ENCODE data around the gene SLC25A29.

SLC25A29 gene

GRCh38 chr14:100325231-100325632 lies 19.0 kb upstream of the SLC25A29 start:
- no peak for DNase-seq (ENCODE audit: low read depth)
- no peak overlapping the region for H3K4me3 ChIP-seq (ENCODE audit: low read depth, low read length)
- TF ChIP-seq CTCF (IDR thresholded peaks at IDR 0.05; ENCODE audit: low read depth, low read length, missing control alignments) = no peak

- no peak for DNase-seq (ENCODE audit: low read depth)
- H3K4me3 ChIP-seq (ENCODE audit: low read depth, low read length) = no peak overlapping the region
- no peak for TF ChIP-seq CTCF (IDR thresholded peaks at IDR 0.05; ENCODE audit: low read depth, low read length, missing control alignments)
Measured at GRCh38 chr14:100323942-100324307, 17.7 kb upstream of the SLC25A29 start.

- no peak for TF ChIP-seq CTCF (IDR thresholded peaks at IDR 0.05; ENCODE audit: low read depth, low read length, missing control alignments)
- DNase-seq (ENCODE audit: low read depth) = no peak
- no peak within 1 kb of the TSS for H3K4me3 ChIP-seq (ENCODE audit: low read depth, low read length)
Measured at GRCh38 chr14:100323121-100323941, 17.1 kb upstream of the SLC25A29 start, which contains the start of gene SLC25A47. TSS of gene SLC25A47 (plus strand) at chr14:100323339. CDS start at chr14:100323415, 76 bp downstream.

- no peak for DNase-seq (ENCODE audit: low read depth)
- TF ChIP-seq CTCF (IDR thresholded peaks at IDR 0.05; ENCODE audit: low read depth, low read length, missing control alignments) = no peak
- no peak overlapping the region for H3K4me3 ChIP-seq (ENCODE audit: low read depth, low read length)
Measured at GRCh38 chr14:100322138-100322957, 16.1 kb upstream of the SLC25A29 start.

GRCh38 chr14:100321473-100322137 lies 15.4 kb upstream of the SLC25A29 start:
- no peak for TF ChIP-seq CTCF (IDR thresholded peaks at IDR 0.05; ENCODE audit: low read depth, low read length, missing control alignments)
- no peak for DNase-seq (ENCODE audit: low read depth)
- H3K4me3 ChIP-seq (ENCODE audit: low read depth, low read length) = no peak overlapping the region

- TF ChIP-seq CTCF (IDR thresholded peaks at IDR 0.05; ENCODE audit: low read depth, low read length, missing control alignments) = no peak
- DNase-seq (ENCODE audit: low read depth) = no peak
Measured at GRCh38 chr14:100320157-100320856, 14.1 kb upstream of the SLC25A29 start.

More at GRCh38 chr14:100320157-100320856, 14.1 kb upstream of the SLC25A29 start:
- H3K4me3 ChIP-seq (ENCODE audit: low read depth, low read length) = no peak overlapping the region
